ENCODE measurements around the gene DYNLT4. TPM values are rescaled to one million over a fixed set of nuclear protein-coding genes. Genes with fewer than 3 reads are reported as not detected.
A peak's percentile ranks its signal among the peaks of the same experiment; 100 is the strongest.

Gene DYNLT4
- total and polyA plus RNA-seq, 2 of the 13 experiments (the other 11 are each of a cell fraction or from before 2014, with no cell fraction given) = 0.77 TPM; not detected in 1

DNA sequence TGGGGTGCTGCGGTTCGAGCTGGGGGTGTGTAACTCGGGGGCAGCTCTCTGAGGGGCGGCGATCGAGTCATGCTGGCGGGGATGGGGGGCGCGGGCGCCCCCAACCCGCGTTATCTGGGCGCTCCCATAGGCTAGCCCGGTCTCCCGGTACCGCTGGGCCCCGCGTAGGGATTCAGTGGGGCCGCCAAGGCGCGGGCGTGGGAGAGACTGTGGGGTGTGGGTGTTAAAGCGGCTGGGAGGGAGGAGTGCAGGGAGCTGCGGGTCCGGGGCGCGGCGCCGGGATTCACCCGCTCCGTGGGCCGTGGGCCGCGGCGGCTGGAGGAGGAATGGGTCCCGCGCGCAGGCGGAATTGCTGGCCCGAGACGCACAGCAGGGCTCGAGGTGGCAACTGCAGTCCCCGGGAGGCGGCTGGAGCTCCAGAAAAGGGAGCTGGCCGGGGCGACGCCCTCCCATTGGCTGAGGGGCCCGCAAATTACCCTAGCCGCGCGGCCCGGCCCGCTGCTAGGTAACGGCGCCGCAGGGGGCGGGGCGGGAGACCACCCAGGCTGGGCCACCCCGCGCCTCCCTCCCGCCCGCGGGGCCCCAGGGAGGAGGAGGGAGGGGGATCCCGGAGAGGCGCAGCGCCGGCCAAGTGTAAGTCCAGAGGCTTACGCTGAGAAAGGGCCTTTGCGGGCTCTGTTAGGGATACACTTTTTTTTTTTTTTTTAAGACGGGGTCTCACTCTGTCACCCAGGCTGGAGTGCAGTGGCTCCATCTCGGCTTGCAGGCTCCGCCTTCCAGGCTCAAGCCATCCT, 35.9 kb upstream of the DYNLT4 start, which contains the start of gene PTCH2 (continued):
- TF ChIP-seq BORCS8-MEF2B (CRISPR knock-in tag; IDR thresholded peaks at IDR 0.05) = no peak
- 0 out of 2 replicates have a peak, but pooled peaks have one; percentile 16 for TF ChIP-seq IRF2 (CRISPR knock-in tag; IDR thresholded peaks at IDR 0.05)
- TF ChIP-seq RARA (CRISPR knock-in tag; IDR thresholded peaks at IDR 0.05) = no peak
- TF ChIP-seq ZFAT (CRISPR knock-in tag; conservative IDR thresholded peaks at IDR 0.05) = no peak
- TF ChIP-seq SATB2 (CRISPR knock-in tag; IDR thresholded peaks at IDR 0.05) = no peak
- TF ChIP-seq MEIS1 (CRISPR knock-in tag; IDR thresholded peaks at IDR 0.05; ENCODE audit: borderline replicate concordance) = no peak
- TF ChIP-seq ZSCAN22 (CRISPR knock-in tag; IDR thresholded peaks at IDR 0.05) = no peak
- TF ChIP-seq MEIS2 (CRISPR knock-in tag; IDR thresholded peaks at IDR 0.05) = no peak
- peak; percentile 46 for TF ChIP-seq RBM39 (IDR thresholded peaks at IDR 0.05; ENCODE audit: low read depth, low read length, poor library complexity, severe bottlenecking)
- TF ChIP-seq MXD4 (CRISPR knock-in tag; IDR thresholded peaks at IDR 0.05) = no peak
- TF ChIP-seq ETV5 (CRISPR knock-in tag; IDR thresholded peaks at IDR 0.05; ENCODE audit: borderline replicate concordance) = no peak
- no peak for TF ChIP-seq ZMAT3 (CRISPR knock-in tag; conservative IDR thresholded peaks at IDR 0.05)
- peak; percentile 63; the same call in 1 of the 2 replicates for TF ChIP-seq SIN3A (IDR thresholded peaks at IDR 0.05; ENCODE audit: borderline replicate concordance, low read depth, low read length)
- no peak for TF ChIP-seq NRL (CRISPR knock-in tag; IDR thresholded peaks at IDR 0.05; ENCODE audit: borderline replicate concordance)
- TF ChIP-seq PHF20 (CRISPR knock-in tag; IDR thresholded peaks at IDR 0.05) = no peak
- no peak for TF ChIP-seq KLF16 (CRISPR knock-in tag; IDR thresholded peaks at IDR 0.05)
- TF ChIP-seq, protein P1, sequence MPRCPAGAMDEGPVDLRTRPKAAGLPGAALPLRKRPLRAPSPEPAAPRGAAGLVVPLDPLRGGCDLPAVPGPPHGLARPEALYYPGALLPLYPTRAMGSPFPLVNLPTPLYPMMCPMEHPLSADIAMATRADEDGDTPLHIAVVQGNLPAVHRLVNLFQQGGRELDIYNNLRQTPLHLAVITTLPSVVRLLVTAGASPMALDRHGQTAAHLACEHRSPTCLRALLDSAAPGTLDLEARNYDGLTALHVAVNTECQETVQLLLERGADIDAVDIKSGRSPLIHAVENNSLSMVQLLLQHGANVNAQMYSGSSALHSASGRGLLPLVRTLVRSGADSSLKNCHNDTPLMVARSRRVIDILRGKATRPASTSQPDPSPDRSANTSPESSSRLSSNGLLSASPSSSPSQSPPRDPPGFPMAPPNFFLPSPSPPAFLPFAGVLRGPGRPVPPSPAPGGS (CRISPR knock-in tag; IDR thresholded peaks at IDR 0.05) = no peak
- no peak for TF ChIP-seq ZNF441 (CRISPR knock-in tag; IDR thresholded peaks at IDR 0.05; ENCODE audit: borderline replicate concordance)
- TF ChIP-seq AKAP8 (CRISPR knock-in tag; IDR thresholded peaks at IDR 0.05) = no peak
- TF ChIP-seq, protein P2, sequence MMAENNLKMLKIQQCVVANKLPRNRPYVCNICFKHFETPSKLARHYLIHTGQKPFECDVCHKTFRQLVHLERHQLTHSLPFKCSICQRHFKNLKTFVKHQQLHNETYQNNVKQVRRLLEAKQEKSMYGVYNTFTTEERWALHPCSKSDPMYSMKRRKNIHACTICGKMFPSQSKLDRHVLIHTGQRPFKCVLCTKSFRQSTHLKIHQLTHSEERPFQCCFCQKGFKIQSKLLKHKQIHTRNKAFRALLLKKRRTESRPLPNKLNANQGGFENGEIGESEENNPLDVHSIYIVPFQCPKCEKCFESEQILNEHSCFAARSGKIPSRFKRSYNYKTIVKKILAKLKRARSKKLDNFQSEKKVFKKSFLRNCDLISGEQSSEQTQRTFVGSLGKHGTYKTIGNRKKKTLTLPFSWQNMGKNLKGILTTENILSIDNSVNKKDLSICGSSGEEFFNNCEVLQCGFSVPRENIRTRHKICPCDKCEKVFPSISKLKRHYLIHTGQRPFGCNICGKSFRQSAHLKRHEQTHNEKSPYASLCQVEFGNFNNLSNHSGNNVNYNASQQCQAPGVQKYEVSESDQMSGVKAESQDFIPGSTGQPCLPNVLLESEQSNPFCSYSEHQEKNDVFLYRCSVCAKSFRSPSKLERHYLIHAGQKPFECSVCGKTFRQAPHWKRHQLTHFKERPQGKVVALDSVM (CRISPR knock-in tag; IDR thresholded peaks at IDR 0.05) = 0 out of 2 replicates have a peak, but pooled peaks have one; percentile 28
- TF ChIP-seq, protein P3, sequence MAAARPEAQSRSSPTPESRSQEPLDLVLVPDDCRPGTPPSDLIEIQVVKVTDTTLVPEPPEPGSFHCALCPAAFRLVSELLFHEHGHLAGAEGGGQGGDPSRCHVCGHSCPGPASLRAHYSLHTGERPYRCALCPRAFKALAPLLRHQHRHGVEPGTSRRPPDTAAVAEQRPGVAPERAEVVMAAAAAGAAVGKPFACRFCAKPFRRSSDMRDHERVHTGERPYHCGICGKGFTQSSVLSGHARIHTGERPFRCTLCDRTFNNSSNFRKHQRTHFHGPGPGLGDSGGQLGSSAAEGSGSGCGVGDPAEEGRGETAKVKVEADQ (CRISPR knock-in tag; IDR thresholded peaks at IDR 0.05; ENCODE audit: borderline replicate concordance) = no peak
- TF ChIP-seq SPEN (CRISPR knock-in tag; IDR thresholded peaks at IDR 0.05; ENCODE audit: low read depth) = no peak
- no peak for TF ChIP-seq RARG (CRISPR knock-in tag; IDR thresholded peaks at IDR 0.05; ENCODE audit: low read depth)
- peak; percentile 22; the same call in 1 of the 2 replicates for TF ChIP-seq RFXAP (CRISPR knock-in tag; IDR thresholded peaks at IDR 0.05; ENCODE audit: borderline replicate concordance)
- no peak for TF ChIP-seq SMC3 (IDR thresholded peaks at IDR 0.05; ENCODE audit: low read length)
- no peak for TF ChIP-seq BRCA1 (CRISPR knock-in tag; IDR thresholded peaks at IDR 0.05)
